ENCODE data around the gene NPPB.

The NPPB gene

GRCh38 chr1:11837767-11838348 is 20.9 kb downstream of the NPPB start:
- no peak overlapping the region for H3K4me3 ChIP-seq (ENCODE audit: low read length)
- DNase-seq (ENCODE audit: low read depth): no peak
- TF ChIP-seq, protein P1, sequence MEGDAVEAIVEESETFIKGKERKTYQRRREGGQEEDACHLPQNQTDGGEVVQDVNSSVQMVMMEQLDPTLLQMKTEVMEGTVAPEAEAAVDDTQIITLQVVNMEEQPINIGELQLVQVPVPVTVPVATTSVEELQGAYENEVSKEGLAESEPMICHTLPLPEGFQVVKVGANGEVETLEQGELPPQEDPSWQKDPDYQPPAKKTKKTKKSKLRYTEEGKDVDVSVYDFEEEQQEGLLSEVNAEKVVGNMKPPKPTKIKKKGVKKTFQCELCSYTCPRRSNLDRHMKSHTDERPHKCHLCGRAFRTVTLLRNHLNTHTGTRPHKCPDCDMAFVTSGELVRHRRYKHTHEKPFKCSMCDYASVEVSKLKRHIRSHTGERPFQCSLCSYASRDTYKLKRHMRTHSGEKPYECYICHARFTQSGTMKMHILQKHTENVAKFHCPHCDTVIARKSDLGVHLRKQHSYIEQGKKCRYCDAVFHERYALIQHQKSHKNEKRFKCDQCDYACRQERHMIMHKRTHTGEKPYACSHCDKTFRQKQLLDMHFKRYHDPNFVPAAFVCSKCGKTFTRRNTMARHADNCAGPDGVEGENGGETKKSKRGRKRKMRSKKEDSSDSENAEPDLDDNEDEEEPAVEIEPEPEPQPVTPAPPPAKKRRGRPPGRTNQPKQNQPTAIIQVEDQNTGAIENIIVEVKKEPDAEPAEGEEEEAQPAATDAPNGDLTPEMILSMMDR (conservative IDR thresholded peaks at IDR 0.05; ENCODE audit: low read length): no peak

GRCh38 chr1:11836955-11837766 is 21.6 kb downstream of the NPPB start:
- no peak for DNase-seq (ENCODE audit: low read depth)
- TF ChIP-seq, protein P1 (conservative IDR thresholded peaks at IDR 0.05; ENCODE audit: low read length): no peak
- no peak overlapping the region for H3K4me3 ChIP-seq (ENCODE audit: low read length)

DNA sequence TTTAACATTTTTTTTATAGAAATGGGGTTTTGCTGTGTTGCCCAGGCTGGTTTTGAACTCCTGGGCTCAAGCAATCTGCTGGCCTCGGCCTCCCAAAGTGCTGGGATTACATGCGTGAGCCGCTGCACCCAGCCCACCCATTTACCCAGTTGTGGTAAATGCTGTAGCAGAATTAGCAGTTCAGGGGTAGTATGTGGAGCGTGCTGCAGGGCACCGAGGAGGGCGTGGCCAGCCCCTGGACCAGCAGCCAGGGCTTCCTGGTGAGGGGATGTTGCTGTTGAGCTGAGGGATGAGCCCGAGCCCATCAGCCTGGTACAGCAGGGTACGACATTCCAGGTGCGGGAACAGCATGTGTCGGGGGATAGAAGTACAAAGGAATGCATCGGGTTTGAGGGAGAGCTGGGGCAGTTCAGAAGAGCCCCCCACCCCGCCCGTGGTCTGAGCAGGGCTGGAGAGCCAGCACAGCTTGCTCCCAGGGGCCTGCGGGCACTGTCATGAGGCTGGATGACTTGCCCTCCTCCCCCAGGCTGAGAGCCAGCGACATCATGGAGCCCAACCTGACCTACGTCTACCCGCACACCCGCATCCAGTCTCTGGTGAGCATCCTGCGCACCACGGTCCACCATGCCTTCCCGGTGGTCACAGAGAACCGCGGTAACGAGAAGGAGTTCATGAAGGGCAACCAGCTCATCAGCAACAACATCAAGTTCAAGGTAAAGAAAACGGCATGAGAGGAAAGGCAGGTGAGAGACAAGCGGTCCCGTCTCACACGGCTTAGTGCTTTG is 23.1 kb downstream of the NPPB start:
- no peak for DNase-seq (ENCODE audit: low read depth)
- TF ChIP-seq, protein P1 (conservative IDR thresholded peaks at IDR 0.05; ENCODE audit: low read length): no peak
- H3K4me3 ChIP-seq (ENCODE audit: low read length): no peak overlapping the region

DNA sequence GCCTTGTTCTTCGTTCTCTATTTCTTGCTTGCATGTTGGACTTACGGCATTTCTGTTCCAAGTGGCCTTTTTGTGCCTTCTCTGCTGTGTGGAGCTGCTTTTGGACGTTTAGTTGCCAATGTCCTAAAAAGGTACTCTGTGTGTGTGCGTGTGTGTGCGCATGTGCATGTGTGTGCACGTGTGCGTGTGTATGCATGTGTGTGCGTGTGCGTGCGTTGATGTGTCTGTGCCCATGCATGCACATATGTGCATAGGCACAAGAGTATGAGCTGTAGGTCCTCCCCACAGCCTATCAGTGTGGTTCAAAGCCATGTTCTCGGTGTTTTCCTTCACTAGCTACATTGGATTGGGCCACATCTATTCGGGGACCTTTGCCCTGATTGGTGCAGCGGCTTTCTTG is 24.8 kb downstream of the NPPB start:
- no peak for DNase-seq (ENCODE audit: low read depth)
- TF ChIP-seq, protein P1 (conservative IDR thresholded peaks at IDR 0.05; ENCODE audit: low read length): no peak
- no peak overlapping the region for H3K4me3 ChIP-seq (ENCODE audit: low read length)

DNA sequence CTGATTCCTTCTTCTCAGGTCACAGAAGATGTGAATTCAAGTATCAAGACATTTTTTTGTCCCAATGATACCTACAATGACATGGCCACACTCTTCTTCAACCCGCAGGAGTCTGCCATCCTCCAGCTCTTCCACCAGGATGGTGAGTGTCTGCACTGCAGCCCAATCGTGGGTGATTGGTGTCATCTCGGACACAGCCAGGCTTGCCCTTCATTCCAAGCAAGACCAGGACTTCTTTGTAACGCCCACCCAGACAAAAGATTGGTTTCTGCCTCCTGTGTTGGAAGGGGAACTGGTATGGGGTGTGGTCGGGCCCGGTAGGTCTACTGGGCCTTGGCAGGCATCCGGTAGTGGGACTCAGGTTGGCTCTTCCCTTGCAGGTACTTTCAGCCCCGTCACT is 25.2 kb downstream of the NPPB start:
- TF ChIP-seq, protein P1 (conservative IDR thresholded peaks at IDR 0.05; ENCODE audit: low read length): no peak
- DNase-seq (ENCODE audit: low read depth): no peak
- no peak overlapping the region for H3K4me3 ChIP-seq (ENCODE audit: low read length)

DNA sequence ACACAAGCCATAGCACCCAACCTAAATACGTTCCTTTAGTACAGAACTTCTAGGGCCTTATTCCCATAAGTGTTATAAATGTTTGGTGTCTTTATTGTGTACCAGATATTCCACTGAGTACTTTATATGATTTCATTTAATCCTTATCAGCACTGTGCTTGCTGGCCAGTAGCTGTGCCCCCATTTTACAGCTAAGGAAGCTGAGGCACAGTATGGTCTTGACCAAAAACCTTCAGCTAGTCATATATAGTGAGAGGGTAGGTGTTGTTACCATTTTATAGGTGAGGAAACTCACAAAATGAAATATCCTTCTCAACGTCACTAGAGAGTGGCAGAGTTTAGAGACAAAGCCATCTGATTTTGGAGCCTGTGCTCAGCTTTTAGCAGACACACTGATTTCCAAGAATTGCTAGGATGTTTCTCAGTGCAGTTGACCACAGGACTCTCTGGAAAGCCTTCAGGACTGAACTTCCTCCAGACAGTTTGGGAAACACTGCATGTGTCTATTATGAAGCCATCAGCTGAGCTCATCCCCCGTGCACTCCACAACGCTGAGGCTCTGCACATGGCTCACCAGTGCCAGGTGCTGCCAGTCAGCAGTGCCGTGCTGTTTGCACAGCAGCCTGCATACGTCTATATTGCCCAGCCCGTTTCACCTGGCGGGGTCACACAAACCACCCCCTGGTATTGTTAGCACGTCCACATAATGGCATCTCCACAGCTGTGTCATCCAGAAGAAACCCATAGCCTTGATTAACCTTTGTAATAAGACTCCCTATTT is 26.6 kb downstream of the NPPB start:
- TF ChIP-seq, protein P1 (conservative IDR thresholded peaks at IDR 0.05; ENCODE audit: low read length): no peak
- H3K4me3 ChIP-seq (ENCODE audit: low read length): no peak overlapping the region
- DNase-seq (ENCODE audit: low read depth): peak; percentile 55
